ENCODE measurements around the gene CPTP.

The CPTP gene

GRCh38 chr1:1336931-1337792 is 12.6 kb downstream of the CPTP start:
- peaks cover 39% of the 10 kb centered on the region for H3K36me3 ChIP-seq (ENCODE audit: insufficient read depth, low read length)
- H3K9ac ChIP-seq (ENCODE audit: low read depth, low read length): no peak overlapping the region
- no peaks in the 10 kb centered on the region for H3K9me3 ChIP-seq (ENCODE audit: insufficient read depth, low read length, severe bottlenecking)
- DNase-seq: no peak
- H3K27ac ChIP-seq (ENCODE audit: low read length): no peak overlapping the region
- H3K4me1 ChIP-seq (ENCODE audit: insufficient read depth, low read length): no peaks in the 10 kb centered on the region
- no peak overlapping the region for H2AFZ ChIP-seq (ENCODE audit: low read depth, low read length)
- H3K27me3 ChIP-seq (ENCODE audit: insufficient read depth, low read length, poor library complexity): no peaks in the 10 kb centered on the region
- H3K4me2 ChIP-seq (ENCODE audit: insufficient read depth, low read length): no peak overlapping the region
- ATAC-seq (ENCODE audit: insufficient read depth, low read depth): no peak
- H3K79me2 ChIP-seq (ENCODE audit: insufficient read depth, low read length): no peaks in the 10 kb centered on the region
- no peak for TF ChIP-seq CTCF (IDR thresholded peaks at IDR 0.05; ENCODE audit: borderline replicate concordance, extremely low read depth, low read length, poor library complexity, severe bottlenecking)
- TF ChIP-seq EZH2 (IDR thresholded peaks at IDR 0.05; ENCODE audit: borderline replicate concordance, low read depth, low read length, severe bottlenecking): no peak
- H3K4me3 ChIP-seq (ENCODE audit: low read depth in 1 of 2, low read length in 2 of 2): no peak overlapping the region
- peaks cover 59% of the 10 kb centered on the region for H4K20me1 ChIP-seq (ENCODE audit: insufficient read depth, low read length)

- DNase-seq: peak; percentile 35
- Histone ChIP-seq H4K20me1 (ENCODE audit: insufficient read depth, low read length) (peaks cover 58% of the 10 kb centered on the region), H3K79me2 (ENCODE audit: insufficient read depth, low read length) (no peaks in the 10 kb centered on the region), H3K27ac (ENCODE audit: low read length) (no peak overlapping the region), H2AFZ (ENCODE audit: low read depth, low read length) (no peak overlapping the region), H3K27me3 (ENCODE audit: insufficient read depth, low read length, poor library complexity) (no peaks in the 10 kb centered on the region), H3K4me1 (ENCODE audit: insufficient read depth, low read length) (no peaks in the 10 kb centered on the region), H3K9ac (ENCODE audit: low read depth, low read length) (no peak overlapping the region), H3K4me2 (ENCODE audit: insufficient read depth, low read length) (no peak overlapping the region), H3K4me3 (ENCODE audit: low read depth in 1 of 2, low read length in 2 of 2) (no peak overlapping the region), H3K9me3 (ENCODE audit: insufficient read depth, low read length, severe bottlenecking) (no peaks in the 10 kb centered on the region), H3K36me3 (ENCODE audit: insufficient read depth, low read length) (peaks cover 39% of the 10 kb centered on the region)
- TF ChIP-seq EZH2 (IDR thresholded peaks at IDR 0.05; ENCODE audit: borderline replicate concordance, low read depth, low read length, severe bottlenecking): no peak
- no peak for TF ChIP-seq CTCF (IDR thresholded peaks at IDR 0.05; ENCODE audit: borderline replicate concordance, extremely low read depth, low read length, poor library complexity, severe bottlenecking)
- ATAC-seq (ENCODE audit: insufficient read depth, low read depth): peak; percentile 47; the same call in 2 of the 3 replicates
Measured at GRCh38 chr1:1337793-1338147, 13.2 kb downstream of the CPTP start.

- Histone ChIP-seq H3K4me3 (ENCODE audit: low read depth in 1 of 2, low read length in 2 of 2) (no peak overlapping the region), H3K4me1 (ENCODE audit: insufficient read depth, low read length) (no peaks in the 10 kb centered on the region), H3K9ac (ENCODE audit: low read depth, low read length) (no peak overlapping the region), H3K79me2 (ENCODE audit: insufficient read depth, low read length) (no peaks in the 10 kb centered on the region; the same call in 1 of the 2 replicates), H3K4me2 (ENCODE audit: insufficient read depth, low read length) (no peak overlapping the region), H3K27ac (ENCODE audit: low read length) (no peak overlapping the region), H4K20me1 (ENCODE audit: insufficient read depth, low read length) (peaks cover 61% of the 10 kb centered on the region), H3K36me3 (ENCODE audit: insufficient read depth, low read length) (peaks cover 39% of the 10 kb centered on the region), H3K27me3 (ENCODE audit: insufficient read depth, low read length, poor library complexity) (no peaks in the 10 kb centered on the region), H3K9me3 (ENCODE audit: insufficient read depth, low read length, severe bottlenecking) (no peaks in the 10 kb centered on the region), H2AFZ (ENCODE audit: low read depth, low read length) (no peak overlapping the region)
- TF ChIP-seq EZH2 (IDR thresholded peaks at IDR 0.05; ENCODE audit: borderline replicate concordance, low read depth, low read length, severe bottlenecking) (no peak), CTCF (IDR thresholded peaks at IDR 0.05; ENCODE audit: borderline replicate concordance, extremely low read depth, low read length, poor library complexity, severe bottlenecking) (no peak)
- DNase-seq: no peak
- no peak for ATAC-seq (ENCODE audit: insufficient read depth, low read depth)
Measured at GRCh38 chr1:1338278-1338677, 13.7 kb downstream of the CPTP start.

All from DND-41 (cell line).